Activated CD4-positive, alpha-beta T cell treated with anti-CD3 and anti-CD28 coated beads, Interleukin-2, amount 50 U/mL, for 48 hours (primary cell): Measurements from ENCODE around the gene BAHD1.

ENCODE experiments used
- DNase-seq, 2 experiments: peaks; one replicate each; pipeline ENCODE4 v3.0.0-alpha.2; 2020

BAHD1 gene

DNA sequence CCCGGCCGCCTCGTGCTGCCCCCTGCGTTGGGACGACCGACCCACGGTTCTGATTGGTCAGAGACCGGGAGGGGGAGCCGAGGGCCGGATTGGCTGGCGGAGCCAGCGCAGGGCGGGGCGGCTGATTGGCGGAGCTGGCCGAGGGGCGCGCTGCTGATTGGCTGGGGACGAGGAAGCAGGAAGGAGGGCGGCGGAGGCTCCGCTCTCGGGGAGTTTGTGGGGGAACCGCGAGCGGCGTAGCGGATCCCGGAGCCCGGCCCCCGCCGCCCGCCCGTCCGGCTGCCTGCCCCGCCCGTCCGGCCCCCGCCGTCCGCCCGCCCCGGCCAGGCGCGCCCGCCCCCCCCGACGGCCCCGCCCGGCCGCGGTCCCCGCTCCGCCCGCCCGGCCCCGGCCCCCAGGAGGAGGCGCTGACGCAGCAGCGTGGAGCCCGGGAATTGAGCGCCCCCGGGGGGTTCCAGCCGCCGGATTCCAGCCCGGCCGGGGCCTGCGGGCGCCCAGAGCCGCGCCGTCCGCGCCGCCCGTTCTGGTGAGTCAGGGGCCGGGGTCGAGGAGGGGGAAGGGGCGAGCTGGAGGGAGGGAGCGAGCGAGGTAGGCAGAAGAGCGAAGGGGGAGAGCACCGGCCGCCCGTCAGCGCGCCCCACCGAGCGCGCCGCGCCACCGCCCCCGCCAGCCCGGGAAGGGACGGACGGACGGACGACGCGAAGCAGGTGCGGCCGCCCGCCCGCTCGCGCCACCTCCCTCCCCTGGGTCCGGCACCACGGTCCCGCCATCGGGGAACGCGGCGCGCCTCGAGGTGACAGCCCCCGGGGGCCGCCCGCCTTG lies at the start of gene BAHD1:
Gene BAHD1, plus strand, starts transcription at position 211 of the 822 bp plus-strand sequence. CDS start 17,512 bp downstream, outside the sequence.
- peak; percentile 96 to 97 for DNase-seq

DNA sequence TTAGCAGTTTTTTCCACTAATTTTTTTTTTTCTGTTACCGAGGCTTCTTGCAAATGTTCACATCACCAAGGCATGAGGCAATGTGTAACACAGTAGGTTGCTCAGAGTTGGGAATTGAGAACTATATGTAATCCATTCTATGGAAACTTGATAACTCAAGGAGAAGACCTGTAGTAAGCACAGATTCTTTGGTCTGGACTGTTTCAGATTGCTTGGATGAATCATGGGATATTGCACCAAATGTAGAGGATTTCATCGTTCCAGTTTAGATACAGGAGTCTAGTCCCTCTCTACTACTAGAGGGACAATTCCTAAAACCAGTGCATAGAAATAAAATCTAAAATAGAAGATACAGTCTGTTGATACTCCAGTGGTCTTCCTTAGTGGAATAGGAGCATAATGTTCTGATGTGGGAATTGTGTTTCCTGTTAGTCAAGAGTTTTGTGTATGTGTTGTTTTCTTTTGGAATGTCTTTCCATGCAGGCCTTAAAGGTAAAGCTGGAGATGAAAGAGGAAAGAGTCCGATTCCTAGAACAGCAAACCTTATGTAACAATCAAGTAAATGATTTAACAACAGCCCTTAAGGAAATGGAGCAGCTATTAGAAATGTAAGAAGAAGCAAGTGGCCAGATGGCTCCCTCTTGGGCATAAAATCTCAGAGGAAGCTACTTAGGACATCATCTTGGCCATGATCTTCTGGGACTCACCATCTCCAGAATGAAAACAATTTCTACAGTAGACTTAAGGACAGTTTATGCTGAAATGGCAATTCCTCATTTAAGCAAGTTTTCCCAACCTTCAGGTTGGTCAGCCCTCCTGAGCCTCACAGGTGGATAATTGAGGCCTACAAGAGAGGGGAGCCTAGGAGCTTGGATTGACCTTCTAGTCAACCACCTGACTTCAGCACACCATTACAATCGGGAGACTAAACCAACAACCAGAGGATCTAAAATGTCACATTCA lies 47.5 kb upstream of the BAHD1 start:
- DNase-seq: no peak

DNA sequence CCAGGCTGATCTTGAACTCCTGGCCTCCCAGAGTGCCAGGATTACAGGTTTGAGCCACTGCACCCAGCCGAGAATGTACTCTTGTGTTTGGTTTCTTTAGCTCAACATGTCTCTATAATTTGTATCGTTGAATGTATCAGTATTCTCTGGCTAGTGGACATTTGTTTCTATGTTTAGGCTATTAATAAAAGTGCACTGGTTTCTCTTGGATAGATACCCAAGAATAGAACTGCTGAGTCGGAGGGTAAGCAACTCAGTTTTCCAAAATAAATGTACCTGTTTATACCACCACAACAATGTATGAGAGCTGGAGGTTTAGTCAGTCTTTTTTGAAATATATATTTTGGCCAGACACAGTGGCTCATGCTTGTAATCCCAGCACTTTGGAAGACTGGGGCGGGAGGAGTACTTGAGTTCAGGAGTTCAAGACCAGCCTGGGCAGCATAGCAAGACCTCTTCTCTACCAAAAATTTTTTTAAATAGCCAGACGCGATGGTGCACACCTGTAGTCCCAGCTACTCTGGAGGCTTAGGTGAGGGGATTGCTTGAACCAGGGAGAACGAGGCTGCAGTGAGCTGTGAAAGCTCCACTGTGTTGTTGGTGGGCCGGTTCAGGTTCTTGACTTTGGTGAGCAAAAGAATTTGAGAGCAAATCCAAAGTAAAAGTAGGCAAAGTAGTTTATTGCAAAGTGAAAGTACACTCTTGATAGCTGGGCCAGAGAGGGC lies 42.9 kb upstream of the BAHD1 start:
- no peak for DNase-seq

DNA sequence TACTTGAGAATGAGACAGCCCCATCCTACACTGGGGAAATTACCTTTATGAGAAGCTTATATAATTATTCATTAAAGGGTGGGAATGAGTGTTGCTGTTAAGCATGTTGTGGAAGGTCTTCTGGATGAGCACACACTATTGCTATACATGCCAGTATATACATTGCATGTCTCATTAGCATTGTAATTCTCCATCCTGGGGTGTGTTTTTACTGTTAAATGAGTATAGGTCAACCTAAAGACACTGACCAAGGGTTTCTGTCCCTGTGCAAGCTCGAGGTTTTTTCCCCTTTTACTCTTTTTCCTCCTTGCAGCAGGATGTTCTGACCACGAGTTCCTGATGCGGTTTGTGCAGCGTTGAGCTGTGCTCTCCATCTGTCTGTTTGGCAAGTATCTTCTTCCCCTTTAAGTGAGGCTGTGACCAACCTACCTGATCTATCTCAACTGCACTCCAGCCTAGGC lies 42.3 kb upstream of the BAHD1 start:
- peak in 1 of 2 experiments; percentile 34 for DNase-seq

DNA sequence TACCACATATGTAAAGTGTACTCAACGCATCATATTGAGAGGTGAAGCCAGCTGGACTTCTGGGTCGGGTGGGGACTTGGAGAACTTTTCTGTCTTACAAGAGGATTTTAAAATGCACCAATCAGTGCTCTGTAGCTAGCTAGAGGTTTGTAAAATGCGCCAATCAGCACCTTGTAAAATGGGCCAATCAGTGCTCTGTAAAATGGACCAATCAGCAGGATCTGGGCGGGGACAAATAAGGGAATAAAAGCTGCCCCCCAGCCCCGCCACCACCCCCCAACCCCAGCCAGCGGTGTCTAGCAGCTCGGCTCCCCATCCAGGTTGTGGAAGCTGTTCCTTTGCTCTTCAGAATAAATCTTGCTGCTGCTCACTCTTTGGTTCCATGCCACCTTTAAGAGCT lies 41.4 kb upstream of the BAHD1 start:
- DNase-seq: no peak

DNA sequence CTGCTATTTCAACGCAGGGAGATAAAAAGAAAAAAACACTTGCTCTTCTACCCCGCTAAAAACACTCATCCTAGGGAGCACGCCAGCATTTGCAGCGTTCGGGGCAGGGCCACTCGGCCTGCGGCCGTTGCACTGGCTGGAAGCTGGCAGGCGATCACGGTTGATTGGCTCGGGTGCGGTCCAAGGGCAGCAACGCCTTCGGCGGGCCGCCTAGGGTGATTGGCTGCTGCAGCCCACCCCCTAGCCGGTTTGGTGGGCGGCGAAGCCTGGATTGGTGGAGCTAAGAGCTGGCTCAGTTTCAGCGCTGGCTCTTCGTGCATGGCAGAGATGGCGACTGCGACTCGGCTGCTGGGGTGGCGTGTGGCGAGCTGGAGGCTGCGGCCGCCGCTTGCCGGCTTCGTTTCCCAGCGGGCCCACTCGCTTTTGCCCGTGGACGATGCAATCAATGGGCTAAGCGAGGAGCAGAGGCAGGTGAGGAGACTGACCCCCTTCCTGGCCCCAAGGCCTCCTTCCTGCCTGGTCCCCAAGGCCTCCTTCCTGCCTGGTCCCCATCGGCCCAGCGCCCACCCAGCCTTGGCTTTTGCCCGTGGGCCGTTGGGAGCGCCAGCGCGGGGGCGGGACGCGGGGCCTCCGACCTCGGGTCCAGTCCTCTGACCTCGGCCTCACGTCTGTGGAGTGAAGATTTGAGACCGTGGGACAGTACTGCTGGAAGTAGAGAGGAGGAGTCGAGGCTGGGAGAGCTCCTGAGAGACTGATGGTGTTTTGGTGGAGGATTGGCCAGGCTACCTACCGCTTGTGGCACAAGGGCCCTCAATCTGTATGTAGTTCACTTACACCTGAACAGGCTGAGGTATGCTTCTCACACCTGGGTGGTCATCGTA lies 35.0 kb upstream of the BAHD1 start, which contains the start of gene IVD:
Gene IVD, plus strand, starts transcription at position 295 of the 881 bp plus-strand sequence. Its CDS starts 33 bp downstream, at position 328.
- DNase-seq: peak; percentile 89 to 92

DNA sequence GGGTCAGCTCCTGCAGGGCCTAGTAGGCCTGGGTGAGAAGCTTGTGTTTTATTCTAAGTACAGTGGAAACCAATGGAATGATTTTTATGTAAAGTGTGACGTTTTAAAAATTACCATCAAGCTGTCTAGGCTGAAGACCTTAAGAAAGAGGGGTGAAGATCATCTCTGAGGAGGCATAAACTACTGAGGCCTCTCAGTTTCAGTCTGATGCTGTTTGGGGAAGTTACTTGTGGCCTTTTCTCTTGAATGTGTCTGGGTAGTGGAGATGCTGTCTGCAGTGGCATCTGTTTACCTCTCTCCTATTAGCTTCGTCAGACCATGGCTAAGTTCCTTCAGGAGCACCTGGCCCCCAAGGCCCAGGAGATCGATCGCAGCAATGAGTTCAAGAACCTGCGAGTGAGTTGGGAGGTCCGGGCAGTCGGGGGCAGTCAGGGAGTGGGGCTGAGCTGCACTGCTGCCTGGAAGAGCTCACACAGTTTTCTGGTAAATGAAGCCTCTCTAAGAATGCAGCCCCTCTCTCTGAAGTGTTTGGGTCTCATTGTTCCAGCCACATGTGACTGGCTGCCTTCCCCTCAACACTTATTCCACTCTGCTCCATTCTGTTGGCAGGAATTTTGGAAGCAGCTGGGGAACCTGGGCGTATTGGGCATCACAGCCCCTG lies 33.3 kb upstream of the BAHD1 start:
- DNase-seq: no peak

DNA sequence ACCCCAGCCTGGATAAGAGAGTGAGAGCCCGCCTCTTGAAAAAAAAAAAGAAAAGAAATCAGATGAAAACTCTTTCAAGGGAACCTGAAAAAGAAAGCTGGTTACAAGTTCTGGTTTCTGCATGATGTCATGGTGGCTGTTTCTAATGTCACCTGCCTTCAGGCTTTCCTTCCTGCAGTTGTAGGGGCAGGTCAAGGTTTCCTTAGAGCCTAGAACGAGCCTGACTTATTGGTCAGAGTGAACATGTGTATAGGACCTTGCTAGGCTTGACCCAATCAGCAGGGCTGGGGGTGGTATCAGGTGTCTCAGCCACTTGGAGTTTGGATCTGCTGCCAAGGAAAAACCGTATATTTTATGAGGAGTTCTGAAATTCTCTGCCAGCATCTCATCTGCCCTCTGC lies 31.4 kb upstream of the BAHD1 start:
- DNase-seq: no peak

DNA sequence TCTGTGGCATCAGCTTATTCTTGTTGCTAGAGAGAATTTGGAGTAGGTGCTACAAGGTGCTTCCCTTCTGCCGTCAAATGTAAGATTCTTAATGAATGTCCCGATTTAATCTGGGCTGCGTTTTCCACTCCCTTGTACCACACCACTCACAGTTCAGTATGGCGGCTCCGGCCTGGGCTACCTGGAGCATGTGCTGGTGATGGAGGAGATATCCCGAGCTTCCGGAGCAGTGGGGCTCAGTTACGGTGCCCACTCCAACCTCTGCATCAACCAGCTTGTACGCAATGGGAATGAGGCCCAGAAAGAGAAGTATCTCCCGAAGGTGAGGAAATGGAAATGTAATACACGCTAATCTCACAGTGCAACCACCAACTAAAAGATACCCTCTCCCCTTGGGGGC lies 30.3 kb upstream of the BAHD1 start:
- DNase-seq: no peak

DNA sequence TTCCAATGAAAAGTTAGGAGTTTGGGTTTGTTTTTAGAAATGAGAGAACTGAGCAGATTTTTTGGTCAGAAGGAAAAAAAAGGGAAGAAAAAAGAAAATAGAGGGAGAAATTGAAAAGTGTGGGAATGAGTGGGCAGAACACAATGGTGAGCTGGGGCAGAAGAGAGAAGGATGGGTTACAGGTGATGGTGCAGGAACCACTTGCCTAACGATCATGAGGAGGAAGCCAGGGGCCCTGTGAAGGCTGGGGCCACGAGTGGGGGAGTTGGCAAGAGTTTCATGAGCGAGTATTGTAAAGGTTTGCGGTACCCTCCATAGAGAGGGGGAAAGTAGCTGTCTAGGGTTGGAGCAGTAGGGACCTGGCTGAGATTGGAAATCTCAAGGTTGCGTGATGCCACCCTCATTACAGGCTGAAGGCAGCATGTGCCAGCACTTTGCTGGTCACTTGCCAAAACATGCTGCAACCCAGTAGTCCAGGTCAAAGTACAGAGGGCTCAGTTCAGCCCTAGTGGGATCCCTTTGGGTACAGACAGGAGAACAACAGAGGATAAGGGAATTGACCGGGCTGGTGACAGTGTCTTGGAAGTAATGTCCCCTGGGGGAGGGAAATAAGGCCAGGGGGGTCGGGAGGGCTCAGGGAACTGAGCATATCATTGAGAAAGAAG lies 28.5 kb upstream of the BAHD1 start:
- no peak for DNase-seq

DNA sequence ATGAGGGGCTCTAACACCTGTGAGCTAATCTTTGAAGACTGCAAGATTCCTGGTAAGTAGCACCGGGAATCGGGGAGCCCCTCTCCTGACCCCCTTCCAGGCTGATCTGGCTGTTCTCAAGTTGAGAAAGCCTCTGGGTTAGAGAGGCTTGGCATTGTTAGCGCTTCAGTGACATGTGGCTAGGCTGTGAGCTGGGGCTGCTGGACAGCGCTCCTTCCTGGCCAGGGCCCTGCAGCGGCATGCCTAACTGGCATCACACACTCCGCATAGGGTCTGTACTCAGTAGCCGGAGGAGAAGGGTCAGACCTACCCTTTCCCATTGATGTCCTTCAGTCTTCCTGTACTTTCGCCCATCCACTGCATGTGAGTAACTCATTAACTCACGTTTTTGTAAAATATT lies 27.7 kb upstream of the BAHD1 start:
- no peak for DNase-seq

DNA sequence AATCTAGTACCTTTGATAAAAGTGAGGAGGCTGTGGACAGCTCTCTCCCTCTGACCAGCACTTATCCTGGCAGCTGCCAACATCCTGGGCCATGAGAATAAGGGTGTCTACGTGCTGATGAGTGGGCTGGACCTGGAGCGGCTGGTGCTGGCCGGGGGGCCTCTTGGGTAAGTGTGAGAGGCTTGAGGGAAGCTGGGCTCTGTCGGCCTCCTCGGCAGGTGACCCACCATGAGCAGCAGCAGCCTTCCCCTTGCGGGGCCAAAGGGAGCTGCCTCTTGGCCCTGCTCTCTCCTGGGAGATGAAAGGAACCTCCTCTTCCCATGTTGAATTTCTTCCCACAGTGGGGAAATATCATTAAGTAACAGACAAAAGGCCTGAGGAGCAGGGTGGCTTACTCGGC lies 25.9 kb upstream of the BAHD1 start:
- no peak for DNase-seq

DNA sequence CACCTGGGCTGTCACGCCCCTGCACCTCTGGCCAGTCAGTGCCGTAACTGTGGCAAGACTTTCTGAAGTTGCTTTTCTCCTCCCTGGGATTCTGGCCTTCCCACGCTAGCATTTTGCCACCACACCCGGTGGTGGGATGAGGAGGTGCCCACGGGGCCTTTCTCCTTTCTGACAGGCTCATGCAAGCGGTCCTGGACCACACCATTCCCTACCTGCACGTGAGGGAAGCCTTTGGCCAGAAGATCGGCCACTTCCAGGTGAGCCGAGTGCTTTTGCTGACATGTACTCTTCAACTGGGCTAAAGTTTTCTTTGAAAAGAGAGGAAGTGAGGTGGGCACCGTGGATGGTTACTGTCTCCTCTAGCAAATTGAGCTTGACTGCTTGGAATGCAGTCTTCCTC lies 25.5 kb upstream of the BAHD1 start:
- no peak for DNase-seq

DNA sequence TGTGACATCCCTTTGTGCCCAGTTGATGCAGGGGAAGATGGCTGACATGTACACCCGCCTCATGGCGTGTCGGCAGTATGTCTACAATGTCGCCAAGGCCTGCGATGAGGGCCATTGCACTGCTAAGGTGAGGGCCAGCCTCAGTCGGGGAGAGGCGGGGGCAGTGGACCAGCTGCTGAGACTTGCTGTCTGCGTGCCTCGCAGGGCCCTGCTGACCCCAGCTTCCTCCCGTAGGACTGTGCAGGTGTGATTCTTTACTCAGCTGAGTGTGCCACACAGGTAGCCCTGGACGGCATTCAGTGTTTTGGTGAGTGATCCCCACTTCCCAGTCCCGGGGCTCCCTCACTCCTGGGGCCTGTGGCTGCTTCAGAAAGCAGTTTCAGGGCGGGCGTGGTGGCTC lies 24.7 kb upstream of the BAHD1 start:
- no peak for DNase-seq

DNA sequence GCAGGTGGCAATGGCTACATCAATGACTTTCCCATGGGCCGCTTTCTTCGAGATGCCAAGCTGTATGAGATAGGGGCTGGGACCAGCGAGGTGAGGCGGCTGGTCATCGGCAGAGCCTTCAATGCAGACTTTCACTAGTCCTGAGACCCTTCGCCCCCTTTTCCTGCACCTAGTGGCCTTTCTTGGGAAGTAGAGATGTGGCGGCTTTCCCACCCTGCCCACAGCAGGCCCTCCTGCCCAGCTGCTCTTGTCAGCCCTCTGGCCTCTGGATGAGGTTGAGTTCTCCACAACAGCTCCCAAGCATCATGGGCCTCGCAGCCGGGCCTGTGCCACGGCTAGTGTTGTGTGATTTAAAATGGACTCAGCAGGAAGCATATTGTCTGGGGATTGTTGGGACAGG lies 22.6 kb upstream of the BAHD1 start:
- no peak for DNase-seq

DNA sequence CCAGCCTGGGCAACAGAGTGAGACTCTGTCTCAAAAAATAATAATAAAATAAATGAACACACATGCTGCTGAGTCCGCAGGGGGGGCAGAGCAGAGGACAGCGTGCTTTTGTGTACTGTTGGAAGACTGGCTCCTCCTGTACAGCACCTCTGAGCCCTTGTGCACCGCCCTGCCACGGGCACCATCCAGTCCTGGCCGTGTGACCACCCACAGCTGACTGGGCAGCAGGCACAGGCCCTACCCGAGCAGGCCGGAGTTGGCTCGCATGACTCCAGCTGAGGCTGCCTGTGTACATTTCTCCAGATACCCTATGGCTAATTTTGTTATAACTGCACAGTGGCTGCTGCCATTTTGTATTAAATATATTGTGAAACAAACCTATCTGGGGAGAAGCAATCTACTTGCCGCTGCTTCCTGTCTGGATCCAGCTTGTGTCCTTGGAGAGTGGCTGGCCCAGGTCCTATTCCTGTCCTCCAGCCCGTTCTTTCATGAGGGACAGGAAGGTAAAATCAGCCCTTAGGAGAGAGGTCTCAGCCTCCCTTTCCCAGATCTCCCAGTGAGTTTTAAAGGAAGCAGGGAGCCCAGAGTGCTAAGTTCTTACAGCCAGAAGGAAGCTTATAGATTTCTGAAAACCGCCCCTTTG lies 20.6 kb upstream of the BAHD1 start:
- DNase-seq: no peak

DNA sequence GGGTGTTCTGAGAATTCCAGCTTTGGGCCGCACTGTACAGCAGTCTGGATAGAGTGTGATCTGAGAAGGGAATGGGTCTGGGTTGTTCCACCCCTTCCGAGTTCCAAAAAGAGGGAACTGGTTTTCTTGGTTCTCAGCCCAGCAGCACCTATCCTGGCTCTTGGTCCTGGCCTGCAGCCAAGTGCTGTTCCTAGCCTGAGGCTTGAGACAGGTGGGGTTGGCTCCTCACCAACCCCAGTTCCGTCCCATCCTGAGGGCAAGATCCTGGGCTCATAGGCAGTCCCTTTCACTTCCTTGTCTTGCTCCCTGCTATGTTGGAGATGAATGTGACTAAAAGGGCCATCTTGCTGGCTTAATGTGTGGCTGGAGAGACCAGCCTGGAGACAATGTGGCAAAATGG lies 20.0 kb upstream of the BAHD1 start:
- DNase-seq: no peak

DNA sequence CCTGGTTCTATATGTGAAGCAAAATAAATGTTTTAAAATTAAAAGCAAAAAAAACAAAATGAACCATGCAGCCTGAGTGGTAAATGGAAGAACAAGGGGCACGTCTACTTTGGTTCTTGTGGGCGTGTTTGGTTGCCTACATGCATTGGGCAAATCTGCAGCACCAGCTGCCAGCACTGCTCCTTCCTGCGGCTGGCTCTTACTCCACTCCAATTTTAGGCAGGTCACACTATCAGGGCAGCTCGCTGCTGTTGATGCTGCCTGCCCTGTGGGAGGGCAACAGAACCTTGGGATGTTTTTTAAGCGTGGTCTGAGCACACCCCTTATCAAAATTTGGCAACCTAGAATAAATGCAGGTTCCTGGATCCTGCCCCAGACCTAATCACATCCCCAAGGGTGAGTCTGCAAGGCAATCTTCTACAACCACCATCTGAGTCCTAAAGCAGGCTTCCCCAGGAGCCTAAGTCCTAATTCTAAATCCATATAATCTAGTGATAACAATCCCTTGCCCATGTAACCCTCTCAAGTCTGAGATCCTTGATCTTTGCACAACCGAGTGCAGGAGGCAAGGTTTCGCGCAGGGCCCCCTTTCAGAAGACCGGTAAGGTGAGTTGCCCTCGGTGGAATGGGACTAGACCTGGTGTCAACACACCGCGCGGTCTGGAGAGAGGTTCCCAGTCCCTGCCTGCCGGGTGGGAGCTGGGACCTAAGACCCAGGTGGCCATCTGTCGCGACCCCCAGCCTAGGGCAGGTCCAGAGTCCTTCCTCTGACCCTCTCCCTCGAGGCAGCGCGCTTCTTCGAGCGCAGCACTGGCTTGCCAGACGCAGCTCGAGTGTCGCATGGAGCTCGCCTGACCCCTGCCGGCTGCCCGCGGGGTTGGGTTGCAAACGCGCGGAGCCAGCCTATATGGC lies 19.3 kb upstream of the BAHD1 start:
- DNase-seq: peak; percentile 86 to 90

DNA sequence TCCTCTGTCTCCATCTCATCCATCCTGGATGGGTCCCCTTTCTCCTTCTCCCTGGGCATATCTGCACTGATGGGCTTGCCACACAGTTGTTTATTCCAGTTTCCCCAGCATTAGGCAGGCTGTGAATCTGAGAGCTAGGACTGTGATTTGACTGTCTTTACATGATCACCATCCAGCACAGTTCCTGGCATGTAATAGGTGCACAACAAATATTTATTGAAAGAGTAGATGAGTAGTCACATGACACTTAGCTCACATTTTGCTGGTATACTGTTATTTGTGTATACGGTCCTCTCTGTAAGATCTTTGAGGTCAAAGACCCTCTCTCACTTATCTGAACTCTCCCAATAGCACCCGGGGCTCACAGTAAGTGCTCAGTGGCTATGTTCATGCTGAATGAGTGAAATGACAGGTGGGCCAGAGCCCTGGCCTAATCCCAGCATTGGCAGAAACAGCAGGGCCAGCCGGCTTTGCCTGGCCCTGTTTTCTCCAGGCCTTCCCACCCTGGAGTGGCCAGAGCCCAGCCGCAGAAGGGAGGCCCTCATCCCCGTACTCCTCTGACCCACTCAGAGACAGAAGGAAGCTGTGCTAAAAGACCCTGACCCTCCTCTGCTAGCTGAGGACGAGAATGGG lies 16.2 kb upstream of the BAHD1 start:
- no peak for DNase-seq
